Heart left ventricle (tissue), 13 donors: ENCODE measurements around the gene PCNT.

Experiments
- CTCF ChIP-seq, 12 donors: fragments of 200-600 bp; sonication (generic) in 4 of 12; IDR thresholded peaks; one replicate each; pipeline versions ENCODE4 v1.5.0 to v1.8.0; 2018 to 2022; ENCODE audit warnings: antibody characterized with exemption in 12 of 12, mild to moderate bottlenecking in 5 of 12
- POLR2A ChIP-seq, 2 donors: fragments of 450-650 bp; IDR thresholded peaks; one replicate each; pipeline ENCODE4 v1.6.1; 2017; ENCODE audit warnings: antibody characterized with exemption in 2 of 2, mild to moderate bottlenecking in 2 of 2, moderate library complexity in 2 of 2
- donor health status: ischemic (EF 13 %, LVEDD 7.1; RV severe dilation, severe dysfunction).
- donor health status: DM: no; HTN: yes; CAD: no.
- donor health status: DM: no; HTN: no; CAD: no.
- donor health status: ischemic (EF 25% LVEDD 6.9; RV normal size, moderate dysfunction).
- donor health status: ischemic (EF 25% LVEDD 5.7; RV mildly dilated, moderate dysfunction).
- donor health status: ischemic (EF 35%, LVEDD 5.7; RV mildly dilated, moderate dysfunction).
- donor health status: nonischemic (EF 11% LVEDD 7.7; RV severe dilation, severe dysfunction).
- donor health status: DM: yes; HTN: yes; CAD: no.
- donor health status: PGD.
- donor health status: ischemic (EF 29% LVEDD 5.4; RV normal size, mild dysfunction).
- donor health status: nonischemic (EF 23%, LVEDD 6.1; RV moderate dilation, normal function).

GRCh38 chr21:46361935-46362334, 38.0 kb downstream of the PCNT start:
- no peak for TF ChIP-seq POLR2A (IDR thresholded peaks at IDR 0.05)
- TF ChIP-seq CTCF (IDR thresholded peaks at IDR 0.05): no peak
